HS-5 (cell line): ENCODE measurements around the gene RBM34.
"Not testable (repeated sequence)": the region's sequence is repeated elsewhere in the genome, so short reads cannot be mapped to it uniquely, and the experiment has no call there.

Experiments
- DNase-seq: peaks from one replicate; pipeline ENCODE4 v3.0.0-alpha.2; 2012; ENCODE audit warnings: low read depth

RBM34 gene

GRCh38 chr1:235160957-235161684, at the start of gene RBM34:
RBM34 (minus strand) TSS chr1:235161250; CDS start chr1:235161226, 24 bp downstream.
- DNase-seq = peak; percentile 66

- no peak for DNase-seq
These were observed 46.1 kb upstream of the RBM34 start for GRCh38 chr1:235207209-235207565.

GRCh38 chr1:235206533-235207208, 45.6 kb upstream of the RBM34 start:
- DNase-seq = no peak

- no peak for DNase-seq
These were observed 44.6 kb upstream of the RBM34 start for GRCh38 chr1:235205687-235206086.

- no peak for DNase-seq
These were observed 42.4 kb upstream of the RBM34 start for GRCh38 chr1:235203428-235203827.

GRCh38 chr1:235202447-235202846, 41.4 kb upstream of the RBM34 start:
- DNase-seq = not testable (repeated sequence)

GRCh38 chr1:235199441-235199840, 38.4 kb upstream of the RBM34 start:
- no peak for DNase-seq

- DNase-seq = no peak
These were observed 29.4 kb upstream of the RBM34 start for GRCh38 chr1:235190431-235190830.

- no peak for DNase-seq
These were observed 26.3 kb upstream of the RBM34 start for GRCh38 chr1:235187316-235187715.

- no peak for DNase-seq
These were observed 20.7 kb upstream of the RBM34 start for GRCh38 chr1:235181561-235182245.

- no peak for DNase-seq
These were observed 19.9 kb upstream of the RBM34 start for GRCh38 chr1:235180916-235181460.

- no peak for DNase-seq
These were observed 15.4 kb upstream of the RBM34 start for GRCh38 chr1:235176486-235176885.

GRCh38 chr1:235169986-235170385, 8.9 kb upstream of the RBM34 start:
- DNase-seq = no peak

- no peak for DNase-seq
These were observed 7.3 kb upstream of the RBM34 start for GRCh38 chr1:235168375-235168774.

- DNase-seq = no peak
These were observed 756 bp upstream of the RBM34 start for GRCh38 chr1:235161685-235162327.

- peak; percentile 38 for DNase-seq
These were observed 580 bp downstream of the RBM34 start for GRCh38 chr1:235160383-235160956.

GRCh38 chr1:235159930-235160329, 1.1 kb downstream of the RBM34 start:
- DNase-seq = not testable (repeated sequence)

GRCh38 chr1:235159284-235159683, 1.8 kb downstream of the RBM34 start:
- DNase-seq = not testable (repeated sequence)

- DNase-seq = no peak
These were observed 2.4 kb downstream of the RBM34 start for GRCh38 chr1:235158680-235159079.

- DNase-seq = no peak
These were observed 3.9 kb downstream of the RBM34 start for GRCh38 chr1:235157150-235157549.

- no peak for DNase-seq
These were observed 4.3 kb downstream of the RBM34 start for GRCh38 chr1:235156740-235157139.

GRCh38 chr1:235156265-235156664, 4.8 kb downstream of the RBM34 start:
- no peak for DNase-seq
